HG03108 (cell line): ENCODE data around the gene SPRED3.

Experiments
- ATAC-seq: cut with Tn5 transposase; IDR thresholded peaks from one replicate; pipeline ENCODE4 v1.9.1; 2021; ENCODE audit warnings: moderate library complexity; ENCODE audit not compliant: unreplicated experiment

Gene SPRED3

DNA sequence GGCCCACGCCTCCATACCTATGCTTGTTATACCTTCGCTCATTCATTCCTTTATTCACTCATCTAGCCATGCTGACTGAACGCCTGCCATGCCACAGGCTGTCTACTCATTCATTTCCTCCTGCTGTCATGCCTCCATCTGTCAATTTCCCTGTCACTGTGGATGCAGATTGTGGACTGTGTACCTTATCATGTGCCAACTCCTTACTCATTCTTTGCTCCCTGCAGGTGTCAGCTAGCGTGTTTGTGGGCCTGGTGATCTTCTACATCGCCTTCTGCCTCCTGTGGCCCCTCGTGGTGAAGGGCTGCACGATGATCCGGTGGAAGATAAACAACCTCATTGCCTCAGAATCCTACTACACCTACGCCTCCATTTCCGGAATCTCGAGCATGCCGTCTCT lies 18.2 kb upstream of the SPRED3 start:
- ATAC-seq, result no peak

DNA sequence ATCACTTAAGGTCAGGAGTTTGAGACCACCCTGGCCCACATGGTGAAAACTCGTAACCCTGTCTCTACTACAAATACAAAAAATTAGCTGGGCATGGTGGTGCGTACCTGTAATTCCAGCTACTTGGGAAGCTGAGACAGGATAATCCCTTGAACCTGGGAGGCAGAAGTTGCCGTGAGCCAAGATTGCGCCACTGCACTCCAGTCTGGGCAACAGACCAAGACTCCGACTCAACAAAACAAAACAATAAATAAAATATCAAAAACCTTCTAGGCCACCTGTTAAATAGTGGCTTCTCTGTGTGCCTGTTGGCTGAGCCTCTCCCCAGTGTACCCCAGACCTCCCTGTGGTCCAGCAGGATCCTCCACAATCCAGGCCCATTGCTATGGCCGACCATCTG lies 17.4 kb upstream of the SPRED3 start:
- no peak for ATAC-seq

DNA sequence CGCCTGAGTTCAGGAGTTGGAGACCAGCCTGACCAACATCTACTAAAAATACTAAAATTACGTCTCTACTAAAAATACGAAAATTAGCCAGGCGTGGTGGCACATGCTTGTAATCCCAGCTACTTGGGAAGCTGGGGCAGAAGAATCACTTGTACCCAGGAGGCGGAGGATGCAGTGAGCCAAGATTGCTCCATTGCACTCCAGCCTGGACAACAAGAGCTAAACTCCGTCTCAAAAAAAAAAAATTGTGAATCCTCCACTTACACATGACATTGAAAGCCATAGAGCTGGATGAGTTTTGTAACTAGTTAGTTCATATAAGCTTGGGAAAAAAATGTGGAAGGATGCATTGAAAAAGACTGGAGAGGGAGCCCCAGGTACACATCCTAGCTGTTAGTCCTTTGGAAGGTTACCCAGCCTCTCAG lies 14.6 kb upstream of the SPRED3 start:
- no peak for ATAC-seq

DNA sequence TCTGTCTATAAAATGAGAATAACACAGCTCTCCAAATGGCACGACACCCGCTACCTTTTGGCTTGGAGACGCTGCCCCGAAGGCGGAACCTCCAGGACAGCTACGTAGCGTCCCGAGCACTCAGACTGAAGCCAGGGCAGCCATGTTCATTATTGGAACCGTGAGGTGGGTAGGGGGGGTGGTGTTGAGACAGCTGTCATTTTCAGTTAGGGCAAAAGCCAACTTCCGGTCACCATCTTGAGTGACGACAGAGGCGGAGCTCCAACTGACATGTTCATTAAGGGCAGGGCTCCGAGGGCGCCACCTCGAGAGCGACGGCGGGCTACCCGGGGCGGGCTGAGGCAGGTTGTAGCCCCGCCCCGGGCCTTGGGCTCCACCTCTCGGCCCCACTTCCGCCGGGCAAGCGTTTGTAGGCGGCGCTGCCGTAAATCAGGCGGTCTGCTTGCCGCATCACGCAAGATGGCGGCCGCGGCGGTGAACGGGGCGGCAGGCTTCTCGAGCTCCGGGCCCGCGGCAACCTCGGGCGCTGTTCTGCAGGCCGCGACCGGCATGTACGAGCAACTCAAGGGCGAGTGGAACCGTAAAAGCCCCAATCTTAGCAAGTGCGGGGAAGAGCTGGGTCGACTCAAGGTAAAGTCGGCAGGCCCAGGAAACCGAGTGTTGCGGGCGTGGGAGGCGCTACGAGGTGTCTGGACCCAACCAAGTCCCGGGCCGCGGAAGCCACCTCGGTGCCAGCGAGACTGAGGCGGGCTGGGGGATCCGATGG lies 14.0 kb upstream of the SPRED3 start, which contains the start of gene PSMD8:
PSMD8 (plus strand) TSS at position 240 of the 766 bp plus-strand sequence; CDS start at position 271, 31 bp downstream.
- ATAC-seq, result peak; percentile 94

DNA sequence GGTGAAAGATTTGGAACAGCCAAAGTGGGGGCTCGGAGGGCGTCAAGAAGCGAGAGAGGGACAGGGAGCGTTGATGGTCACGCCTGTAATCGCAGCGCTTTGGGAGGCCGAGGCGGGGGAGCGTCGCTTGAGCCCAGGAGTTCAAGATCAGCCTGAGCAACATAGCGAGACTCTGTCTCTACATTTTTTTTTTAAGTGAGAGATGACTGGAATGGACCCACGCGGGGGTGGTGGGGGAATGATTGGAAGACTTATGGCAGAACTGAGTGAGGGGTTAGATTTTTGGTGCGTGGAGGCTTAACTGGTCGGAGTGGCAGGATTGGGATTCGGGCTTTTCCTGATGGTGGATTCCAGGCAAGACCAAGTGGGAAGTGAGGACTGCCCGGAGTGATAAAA lies 13.4 kb upstream of the SPRED3 start:
- ATAC-seq, result no peak

DNA sequence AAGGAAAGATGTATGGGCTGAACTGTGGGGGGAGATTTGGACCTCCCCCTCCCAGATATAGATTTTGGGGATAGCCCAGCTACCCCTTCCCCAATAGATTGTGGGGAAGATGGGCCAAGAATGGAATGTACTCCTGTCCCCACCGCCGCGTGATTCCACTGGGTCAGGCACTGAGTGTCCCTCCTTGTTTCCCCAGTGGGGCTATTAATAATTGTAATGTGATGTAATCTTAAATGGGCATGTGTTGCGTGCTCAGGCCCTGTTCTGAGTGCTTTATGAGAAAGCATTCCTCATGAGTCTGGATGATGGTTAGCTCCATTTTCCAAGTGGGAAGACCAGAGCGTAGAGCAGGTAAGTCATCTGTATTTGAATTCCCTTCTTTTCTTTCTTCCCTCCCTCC lies 12.7 kb upstream of the SPRED3 start:
- ATAC-seq, result no peak

DNA sequence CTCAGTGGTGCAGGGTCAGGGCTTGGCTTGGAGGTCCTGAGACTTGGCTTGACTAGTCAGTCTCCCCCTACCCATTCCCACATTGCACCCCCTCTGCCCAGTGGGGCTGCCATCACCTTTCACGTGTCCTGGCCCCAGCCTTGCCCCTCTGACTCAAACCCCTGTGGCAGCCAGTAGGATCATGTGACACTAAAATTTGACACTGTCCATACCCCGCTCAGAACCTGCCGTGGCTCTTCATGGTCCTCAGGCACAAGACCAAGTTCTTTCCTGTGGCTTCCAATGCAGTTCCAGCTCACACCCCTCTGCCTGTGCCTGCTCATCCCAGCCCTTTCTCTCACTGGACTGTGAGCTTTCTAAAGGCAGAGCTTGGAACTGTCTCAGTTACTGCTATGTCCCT lies 11.9 kb upstream of the SPRED3 start:
- ATAC-seq, result no peak

DNA sequence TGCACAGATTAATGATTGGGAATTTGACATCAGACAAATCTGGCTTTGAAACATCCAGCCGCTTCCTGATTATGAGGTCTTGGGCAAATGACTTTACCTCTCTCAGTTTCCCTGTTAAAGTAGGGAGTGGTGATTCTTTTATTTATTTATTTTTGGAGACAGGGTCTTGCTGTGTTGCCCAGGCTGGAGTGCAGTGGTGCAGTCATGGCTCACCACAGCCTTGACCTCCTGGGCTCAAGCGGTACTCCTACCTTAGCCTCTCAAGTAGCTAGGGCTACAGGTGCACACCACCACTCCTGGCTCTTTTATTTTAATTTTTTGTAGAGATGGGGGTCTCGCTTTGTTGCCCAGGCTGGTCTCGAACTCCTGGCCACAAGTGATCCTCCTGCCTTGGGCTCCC lies 11.4 kb upstream of the SPRED3 start:
- ATAC-seq, result no peak

DNA sequence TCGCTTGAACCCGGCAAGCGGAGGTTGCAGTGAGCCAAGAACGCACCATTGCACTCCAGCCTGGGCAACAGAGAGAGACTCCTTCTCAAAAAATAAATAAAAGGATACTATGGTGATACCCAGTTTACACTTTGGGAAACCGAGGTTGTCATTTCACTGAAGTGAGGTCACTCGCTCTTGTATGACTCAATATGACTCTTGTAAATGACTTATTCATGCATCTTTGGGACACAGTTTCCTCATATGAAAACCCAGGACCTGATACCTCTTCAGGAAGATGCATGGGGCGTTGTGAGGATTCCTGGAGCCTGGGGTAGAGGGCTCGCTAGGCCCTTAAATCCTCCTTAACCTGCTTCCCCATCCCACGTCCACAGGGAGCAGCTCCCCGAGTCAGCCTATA lies 9.6 kb upstream of the SPRED3 start:
- ATAC-seq, result no peak

DNA sequence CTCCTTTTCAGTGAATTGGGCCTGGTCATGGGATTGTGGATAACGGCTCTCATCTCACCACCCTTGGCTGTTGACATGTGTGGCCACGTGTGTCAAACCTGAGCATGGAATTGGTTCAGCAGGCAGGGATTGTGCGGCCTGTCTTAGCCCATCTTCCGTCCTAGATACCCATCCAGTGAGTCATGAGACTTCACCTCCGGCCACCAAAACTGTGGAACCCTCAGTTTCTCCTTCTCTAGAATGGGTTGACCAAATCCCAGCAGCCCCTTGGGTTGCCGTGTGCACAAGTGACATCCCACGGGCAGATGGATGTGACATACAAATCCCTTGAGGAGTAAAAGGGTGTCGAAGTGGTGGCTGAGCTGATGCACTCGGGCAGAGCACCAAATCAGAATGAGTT lies 7.4 kb upstream of the SPRED3 start:
- ATAC-seq, result no peak

DNA sequence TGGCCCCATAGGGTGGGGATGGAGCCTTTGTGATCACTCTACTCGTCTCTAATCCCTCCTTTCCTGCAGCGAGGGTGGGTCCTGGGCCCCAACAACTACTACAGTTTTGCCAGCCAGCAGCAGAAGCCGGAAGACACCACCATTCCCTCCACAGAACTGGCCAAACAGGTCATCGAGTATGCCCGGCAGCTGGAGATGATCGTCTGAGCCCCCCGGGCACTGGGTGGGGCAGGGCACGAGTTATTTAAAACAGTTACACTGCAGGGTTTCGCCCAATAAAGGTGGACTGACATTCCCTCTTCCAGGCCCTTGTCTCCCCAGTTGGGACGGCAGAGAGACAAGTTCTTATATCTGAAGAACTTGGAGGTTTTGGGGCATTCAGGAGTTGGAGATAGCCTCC lies 5.3 kb upstream of the SPRED3 start:
- no peak for ATAC-seq

DNA sequence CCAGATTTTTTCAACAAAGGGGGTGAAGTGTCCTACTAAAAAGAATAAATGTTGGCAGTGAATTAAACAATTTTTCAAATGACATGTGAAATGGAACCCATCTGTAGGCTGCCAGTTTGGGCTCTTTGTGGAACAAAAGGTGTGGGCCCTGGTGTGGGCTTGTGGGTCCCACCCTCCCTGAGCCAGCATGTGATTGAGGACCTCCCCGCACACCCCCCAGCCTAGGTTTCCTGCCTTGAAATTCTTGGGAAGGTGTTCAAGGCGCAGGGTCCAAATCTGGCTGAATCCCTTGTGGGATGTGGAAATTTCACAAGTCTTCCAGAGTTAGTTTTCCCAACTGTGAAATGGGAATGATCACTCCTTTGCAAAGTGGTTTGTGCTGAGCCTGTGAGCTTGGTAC lies 4.8 kb upstream of the SPRED3 start:
- ATAC-seq, result no peak

DNA sequence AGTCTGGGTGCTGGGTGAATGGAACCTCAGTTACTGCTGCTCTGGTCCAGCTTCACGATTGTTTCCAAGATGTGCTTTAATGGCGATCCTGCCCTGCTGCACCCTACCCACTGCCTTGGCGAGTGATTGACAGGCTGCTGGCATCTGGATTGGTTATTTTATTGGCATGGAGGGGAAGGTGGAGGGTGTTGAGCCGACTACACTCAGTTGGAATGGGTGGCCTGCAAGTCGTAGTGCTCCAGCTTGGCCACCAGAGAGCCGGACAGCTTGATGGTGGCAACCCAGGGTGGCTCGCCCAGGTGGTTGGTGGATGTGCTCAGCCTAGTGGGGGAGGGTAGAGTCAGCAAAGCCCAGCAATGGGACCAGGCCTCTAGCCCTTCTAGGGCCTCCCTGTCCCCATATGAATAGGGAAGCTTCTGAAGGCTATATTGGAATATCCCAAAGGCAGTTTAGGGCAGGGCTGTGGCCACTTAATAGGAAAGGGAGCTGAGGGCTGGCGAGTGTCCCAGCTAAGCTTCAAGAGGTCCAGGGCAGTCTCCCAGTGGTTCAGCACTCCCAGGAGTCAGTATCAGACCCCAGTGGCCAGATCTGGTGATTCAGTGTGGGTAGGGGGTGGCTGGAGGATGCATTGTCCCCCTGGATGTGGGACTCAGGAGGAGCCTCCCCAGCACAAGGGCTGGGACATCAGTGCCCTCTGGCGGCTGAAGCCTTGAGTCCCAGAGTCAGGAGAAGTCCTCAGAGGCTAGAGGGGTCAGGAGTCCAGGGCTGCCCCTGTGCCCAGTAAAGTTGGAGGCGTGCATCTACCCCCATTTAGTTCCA lies 4.1 kb upstream of the SPRED3 start:
- no peak for ATAC-seq

DNA sequence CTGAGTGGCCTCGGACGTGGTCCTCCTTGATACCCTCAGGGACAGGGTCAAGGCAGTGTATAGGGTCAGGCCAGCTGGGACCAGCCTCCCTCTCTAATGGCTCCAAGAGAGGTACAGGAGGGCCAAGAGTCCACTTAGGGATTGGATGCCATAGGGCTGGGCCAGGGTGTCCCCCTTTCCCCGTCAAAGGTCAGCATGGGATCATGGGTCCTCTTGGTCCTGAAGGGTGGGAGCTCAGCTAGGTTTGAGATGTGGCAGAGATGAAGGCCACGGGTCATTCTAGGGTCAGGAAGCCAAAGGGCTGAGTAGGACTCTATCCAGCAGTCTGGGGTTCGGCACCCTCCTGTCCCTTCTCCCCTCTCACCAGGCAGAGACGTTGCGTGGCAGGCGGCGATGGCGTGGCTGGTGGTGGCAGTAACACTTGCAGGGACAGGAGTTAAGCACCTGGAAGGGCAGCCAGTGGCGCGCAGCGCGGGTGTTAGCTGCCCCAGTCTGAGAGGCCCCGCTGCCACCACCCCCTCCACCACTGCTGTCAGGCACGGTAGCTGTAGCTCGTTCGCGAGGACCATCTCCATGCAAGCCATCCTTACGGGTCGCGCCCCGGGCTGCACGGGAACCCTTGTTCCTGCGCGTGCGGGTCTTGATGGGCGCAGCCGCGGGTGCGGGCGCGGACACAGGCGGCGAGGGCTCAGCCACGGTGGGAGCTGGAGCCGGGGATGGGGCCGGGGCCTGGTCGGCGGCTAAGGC lies 3.3 kb upstream of the SPRED3 start:
- no peak for ATAC-seq

DNA sequence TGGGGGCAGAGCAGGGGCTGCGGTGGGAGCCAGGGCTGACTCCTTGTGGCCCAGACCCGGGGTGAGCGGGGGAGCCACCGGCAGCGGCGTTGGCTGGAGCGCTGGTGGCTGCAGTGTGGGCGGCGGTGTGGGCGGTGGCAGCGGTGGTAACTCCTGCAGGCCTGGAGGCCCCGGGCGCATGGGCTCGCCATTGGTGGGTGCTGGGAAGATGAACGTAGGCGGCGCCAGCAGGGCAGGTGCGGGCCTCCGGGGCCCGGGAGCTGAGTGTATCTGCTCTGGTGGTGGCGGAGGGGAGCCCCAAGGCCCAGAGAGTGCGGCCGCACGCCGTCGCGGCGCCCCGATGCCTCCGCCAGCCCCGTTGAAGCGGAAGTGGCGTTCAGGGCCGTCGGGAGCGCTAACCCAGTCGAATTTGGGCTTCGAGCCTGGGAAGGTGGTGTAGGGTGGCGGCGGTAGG lies 2.7 kb upstream of the SPRED3 start:
- ATAC-seq, result no peak

DNA sequence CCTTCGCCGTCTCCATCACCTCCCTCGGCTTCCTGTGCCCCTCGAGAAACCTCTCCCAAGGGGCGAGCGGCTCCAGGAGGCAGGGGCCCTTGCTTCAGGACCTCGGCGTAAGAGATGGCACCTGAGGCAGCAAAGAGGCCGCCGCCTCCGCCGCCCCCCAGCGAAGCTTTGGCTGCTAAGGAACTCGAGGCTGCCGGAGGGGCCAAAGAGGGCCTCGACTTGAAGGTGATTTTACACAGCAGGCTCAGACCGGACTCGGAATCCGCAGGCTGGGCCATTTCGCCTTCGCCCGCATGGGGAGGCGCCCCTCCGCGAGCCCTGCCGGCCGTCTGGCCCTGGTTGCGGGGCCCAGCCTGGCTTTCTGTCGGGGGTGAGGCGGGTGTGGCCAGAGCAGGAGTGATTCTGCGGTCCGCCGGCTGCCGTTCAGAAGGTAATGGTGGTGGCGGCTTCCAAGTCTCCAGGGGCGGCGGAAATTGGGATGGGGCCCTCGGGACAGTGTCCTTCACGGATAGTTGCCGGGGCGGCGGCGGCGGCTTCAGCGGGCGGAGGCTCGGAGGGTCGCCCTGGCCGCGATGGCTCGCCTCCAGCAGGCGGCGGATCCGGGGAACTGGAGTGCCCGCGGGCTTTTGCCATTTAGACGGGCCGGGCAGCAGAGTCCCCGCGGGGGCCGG lies 2.1 kb upstream of the SPRED3 start:
- ATAC-seq, result no peak

DNA sequence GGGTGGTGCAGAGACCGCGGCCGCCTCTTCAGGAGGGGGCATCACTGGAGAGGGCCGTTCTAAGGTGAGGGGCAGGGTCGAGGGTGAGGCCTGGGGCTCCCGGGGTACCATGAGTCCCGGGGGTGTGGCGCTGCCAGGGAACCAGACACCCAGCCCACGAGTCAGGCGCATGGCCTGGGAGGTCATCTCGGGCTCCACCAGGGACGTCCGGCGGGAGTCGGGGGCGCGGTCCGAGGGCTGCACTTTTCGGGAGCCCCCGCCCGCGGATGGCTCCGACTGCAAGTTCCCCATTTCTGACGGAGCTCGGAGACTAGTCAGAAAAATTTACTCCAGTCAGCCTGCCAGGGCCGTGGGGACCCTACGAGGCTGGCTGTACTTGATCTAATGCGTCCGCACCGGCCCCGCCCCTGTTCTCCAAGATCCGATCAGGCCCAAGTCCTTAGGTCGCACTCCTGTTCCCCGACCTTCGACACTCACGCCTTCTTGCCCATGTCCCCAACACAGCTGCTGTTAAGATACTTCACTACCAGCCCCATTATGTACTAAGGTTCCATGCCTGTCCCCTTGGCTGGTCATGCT lies 1.4 kb upstream of the SPRED3 start:
- ATAC-seq, result no peak

DNA sequence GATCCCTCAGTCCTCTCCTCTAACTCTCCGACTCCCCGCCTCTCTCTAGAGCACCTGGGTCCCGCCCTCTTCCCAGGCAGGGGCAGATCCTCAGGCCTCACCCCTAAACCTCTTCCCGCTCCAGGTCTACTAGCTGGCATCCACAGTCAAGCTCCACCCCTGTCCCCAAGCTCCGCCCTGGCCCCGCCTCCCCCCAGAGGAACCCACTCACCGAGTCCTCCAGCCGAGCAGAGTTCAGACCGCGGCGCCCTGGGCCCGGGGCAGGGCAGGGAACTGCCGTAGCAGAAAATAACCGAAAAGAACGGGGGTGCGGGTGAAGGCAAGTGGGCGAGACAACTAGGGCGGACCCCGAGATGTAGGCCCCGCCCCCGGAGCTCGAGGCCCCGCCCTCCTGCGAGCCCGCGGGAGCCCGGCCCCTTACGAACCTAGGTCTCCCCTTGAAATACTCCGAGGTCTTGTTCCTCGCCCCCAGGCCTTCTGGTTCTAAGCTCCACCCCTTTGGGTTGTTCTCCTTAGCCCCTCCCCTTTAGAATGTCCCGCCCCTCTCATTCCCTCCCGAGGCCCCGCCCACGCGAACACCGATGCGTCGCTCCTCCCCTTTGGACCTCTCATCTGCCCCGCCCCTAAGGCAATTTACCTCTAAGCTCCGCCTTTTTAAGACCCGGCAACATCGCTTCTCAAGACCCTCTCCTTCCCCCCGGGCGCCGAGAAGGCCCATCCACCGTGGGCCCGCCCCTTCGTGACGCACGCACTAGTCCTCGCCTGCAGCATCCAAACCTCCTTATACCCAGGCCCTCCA lies 748 bp upstream of the SPRED3 start, which contains the start of gene GGN:
GGN (minus strand) TSS at position 485 of the 799 bp plus-strand sequence. CDS start 773 bp downstream, outside the sequence.
- ATAC-seq, result no peak

DNA sequence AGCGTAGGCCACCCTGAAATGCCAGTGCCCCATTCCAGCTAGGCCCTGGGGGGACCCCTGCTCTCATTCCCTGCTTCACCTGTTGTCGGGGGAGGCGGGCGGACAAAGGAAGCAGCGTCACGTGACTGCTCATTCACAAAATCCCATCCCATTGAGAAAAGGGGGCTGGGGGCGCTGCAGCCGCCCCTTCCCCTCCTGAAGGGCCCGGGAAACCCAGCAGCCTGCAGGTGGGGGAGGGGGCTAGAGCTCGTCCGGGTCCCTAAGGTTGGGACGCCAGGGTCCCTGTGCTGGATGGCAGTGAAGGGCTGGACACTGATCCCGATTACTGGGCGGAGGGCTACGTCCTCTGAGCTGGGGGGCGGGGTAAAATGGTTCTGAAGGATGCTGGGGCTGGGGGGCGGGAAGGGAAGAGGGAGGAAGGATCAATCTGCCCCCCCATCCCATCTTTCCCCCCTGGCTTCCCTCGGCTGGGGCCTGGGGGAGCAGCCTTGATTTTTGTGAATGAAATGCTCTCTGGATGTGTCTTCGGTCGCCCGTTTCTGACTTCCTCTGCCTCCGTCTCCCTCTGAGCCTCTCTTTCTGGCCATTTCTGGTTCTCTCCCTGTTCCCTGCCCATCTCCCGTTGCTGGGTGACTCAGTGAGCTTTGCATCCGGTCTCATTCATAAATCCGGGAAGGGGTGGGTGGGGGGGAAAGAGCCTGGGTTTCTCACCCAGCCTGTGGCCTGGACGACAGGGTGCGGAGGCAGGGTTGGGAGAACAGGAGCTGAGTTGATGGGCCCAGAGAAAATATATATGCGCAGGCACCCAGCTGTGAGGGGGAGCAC lies 816 bp downstream of the SPRED3 start:
- no peak for ATAC-seq
